ENCODE results near the gene SPANXN4. TPM values are rescaled to one million over a fixed set of nuclear protein-coding genes. Genes with fewer than 3 reads are reported as not detected.

SPANXN4 gene
- total and polyA plus RNA-seq, 2 of the 4 experiments (the other 2 are of a cell fraction) = not detected

DNA sequence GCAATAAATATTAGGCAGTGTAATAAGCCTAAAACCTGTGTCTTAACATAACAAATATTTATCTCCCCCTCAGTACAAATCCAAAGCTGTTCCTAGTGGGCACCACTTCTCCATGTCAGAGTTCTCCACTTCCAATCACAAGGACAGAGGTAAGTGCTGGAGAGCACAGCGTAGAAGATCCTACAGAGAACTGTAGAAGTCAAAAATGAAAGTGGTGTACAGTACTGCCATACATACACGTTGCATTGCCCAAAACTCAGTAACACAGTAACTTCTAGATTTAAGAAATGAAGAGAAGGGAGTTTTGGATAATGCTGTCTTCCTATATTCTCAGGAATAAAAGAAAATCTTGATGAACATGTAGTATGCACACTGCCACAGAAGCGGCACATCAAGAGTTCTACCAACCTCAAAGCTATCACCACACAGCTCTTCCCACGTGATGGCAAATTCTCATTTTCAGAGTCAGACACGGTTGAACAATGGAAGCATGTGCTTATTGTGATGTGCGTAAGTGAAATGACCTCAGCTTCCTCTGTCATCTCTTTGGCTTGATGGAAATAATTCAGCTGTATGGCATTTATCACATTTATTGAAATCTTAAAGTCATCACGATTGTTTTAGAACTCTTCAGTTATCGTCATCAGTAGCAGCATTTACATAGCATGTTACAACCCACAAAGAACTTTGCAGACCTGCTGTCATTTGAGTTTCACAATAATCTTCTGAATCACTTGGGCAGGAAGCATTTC is 27.1 kb upstream of the SPANXN4 start:
- no peak overlapping the region for H3K56ac ChIP-seq (ENCODE audit: extremely low read depth, insufficient read depth, low read length)
- no peaks in the 10 kb centered on the region for H3K79me1 ChIP-seq (ENCODE audit: low read depth in 1 of 2, low read length in 2 of 2)
- no peak overlapping the region for H3K23ac ChIP-seq (ENCODE audit: low read depth, low read length)
- TF ChIP-seq, protein P1, sequence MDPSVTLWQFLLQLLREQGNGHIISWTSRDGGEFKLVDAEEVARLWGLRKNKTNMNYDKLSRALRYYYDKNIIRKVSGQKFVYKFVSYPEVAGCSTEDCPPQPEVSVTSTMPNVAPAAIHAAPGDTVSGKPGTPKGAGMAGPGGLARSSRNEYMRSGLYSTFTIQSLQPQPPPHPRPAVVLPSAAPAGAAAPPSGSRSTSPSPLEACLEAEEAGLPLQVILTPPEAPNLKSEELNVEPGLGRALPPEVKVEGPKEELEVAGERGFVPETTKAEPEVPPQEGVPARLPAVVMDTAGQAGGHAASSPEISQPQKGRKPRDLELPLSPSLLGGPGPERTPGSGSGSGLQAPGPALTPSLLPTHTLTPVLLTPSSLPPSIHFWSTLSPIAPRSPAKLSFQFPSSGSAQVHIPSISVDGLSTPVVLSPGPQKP (IDR thresholded peaks at IDR 0.05; ENCODE audit: borderline replicate concordance, low read depth, low read length) = no peak
- TF ChIP-seq CEBPB (IDR thresholded peaks at IDR 0.05; ENCODE audit: low read depth, low read length) = no peak
- TF ChIP-seq, protein P2, sequence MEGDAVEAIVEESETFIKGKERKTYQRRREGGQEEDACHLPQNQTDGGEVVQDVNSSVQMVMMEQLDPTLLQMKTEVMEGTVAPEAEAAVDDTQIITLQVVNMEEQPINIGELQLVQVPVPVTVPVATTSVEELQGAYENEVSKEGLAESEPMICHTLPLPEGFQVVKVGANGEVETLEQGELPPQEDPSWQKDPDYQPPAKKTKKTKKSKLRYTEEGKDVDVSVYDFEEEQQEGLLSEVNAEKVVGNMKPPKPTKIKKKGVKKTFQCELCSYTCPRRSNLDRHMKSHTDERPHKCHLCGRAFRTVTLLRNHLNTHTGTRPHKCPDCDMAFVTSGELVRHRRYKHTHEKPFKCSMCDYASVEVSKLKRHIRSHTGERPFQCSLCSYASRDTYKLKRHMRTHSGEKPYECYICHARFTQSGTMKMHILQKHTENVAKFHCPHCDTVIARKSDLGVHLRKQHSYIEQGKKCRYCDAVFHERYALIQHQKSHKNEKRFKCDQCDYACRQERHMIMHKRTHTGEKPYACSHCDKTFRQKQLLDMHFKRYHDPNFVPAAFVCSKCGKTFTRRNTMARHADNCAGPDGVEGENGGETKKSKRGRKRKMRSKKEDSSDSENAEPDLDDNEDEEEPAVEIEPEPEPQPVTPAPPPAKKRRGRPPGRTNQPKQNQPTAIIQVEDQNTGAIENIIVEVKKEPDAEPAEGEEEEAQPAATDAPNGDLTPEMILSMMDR (conservative IDR thresholded peaks at IDR 0.05; ENCODE audit: low read depth, low read length) = no peak
- no peak for TF ChIP-seq RCOR1 (IDR thresholded peaks at IDR 0.05; ENCODE audit: insufficient replicate concordance, low read length)
- TF ChIP-seq NFE2L2 (IDR thresholded peaks at IDR 0.05; ENCODE audit: low read depth, low read length) = no peak
- TF ChIP-seq, protein P3, sequence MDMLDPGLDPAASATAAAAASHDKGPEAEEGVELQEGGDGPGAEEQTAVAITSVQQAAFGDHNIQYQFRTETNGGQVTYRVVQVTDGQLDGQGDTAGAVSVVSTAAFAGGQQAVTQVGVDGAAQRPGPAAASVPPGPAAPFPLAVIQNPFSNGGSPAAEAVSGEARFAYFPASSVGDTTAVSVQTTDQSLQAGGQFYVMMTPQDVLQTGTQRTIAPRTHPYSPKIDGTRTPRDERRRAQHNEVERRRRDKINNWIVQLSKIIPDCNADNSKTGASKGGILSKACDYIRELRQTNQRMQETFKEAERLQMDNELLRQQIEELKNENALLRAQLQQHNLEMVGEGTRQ (IDR thresholded peaks at IDR 0.05; ENCODE audit: low read depth, low read length) = no peak
- no peak overlapping the region for H3K27ac ChIP-seq (ENCODE audit: insufficient read depth, low read length)
- H3K9me1 ChIP-seq (ENCODE audit: insufficient read depth, low read length) = no peaks in the 10 kb centered on the region
- H2AFZ ChIP-seq (replicated peaks; ENCODE audit: low read length, poor library complexity) = no peak overlapping the region
- no peak overlapping the region for H4K91ac ChIP-seq (ENCODE audit: insufficient read depth, low read depth, low read length)
- H3K4ac ChIP-seq (ENCODE audit: low read depth, low read length) = no peak overlapping the region
- H2BK15ac ChIP-seq (ENCODE audit: low read depth, low read length) = no peak overlapping the region
- no peaks in the 10 kb centered on the region for H4K20me1 ChIP-seq (ENCODE audit: insufficient read depth, low read length)
- no peak overlapping the region for H2AK9ac ChIP-seq (replicated peaks; ENCODE audit: low read depth, low read length, poor library complexity)
- no peak for DNase-seq
- ATAC-seq (ENCODE audit: low read depth) = no peak
- H2AK5ac ChIP-seq (ENCODE audit: low read depth, low read length) = no peak overlapping the region
- no peaks in the 10 kb centered on the region for H3K9me3 ChIP-seq (ENCODE audit: control insufficient read depth, insufficient read depth, low read length)
- no peaks in the 10 kb centered on the region for H3K36me3 ChIP-seq (ENCODE audit: control insufficient read depth, insufficient read depth, low read length)
- H4K8ac ChIP-seq (ENCODE audit: low read depth in 2 of 2, low read length in 2 of 2) = no peak overlapping the region
- H3K18ac ChIP-seq (ENCODE audit: low read depth, low read length) = no peak overlapping the region
- H3K4me3 ChIP-seq (ENCODE audit: insufficient read depth, low read depth, low read length) = no peak overlapping the region
- no peak overlapping the region for H3K14ac ChIP-seq (replicated peaks; ENCODE audit: low read depth, low read length)
- intact Hi-C loops (cut with micrococcal nuclease) (no loop called here), dilution Hi-C loops (cut with HindIII; ENCODE audit: low sequenced_read_pairs, unreplicated experiment) (no loop called here), in situ Hi-C loops (cut with MboI; ENCODE audit: low sequenced_read_pairs) (no loop called here)
- no TSS peak for BruUV-seq (replicated peaks)
- H3K27me3 ChIP-seq (ENCODE audit: control insufficient read depth, insufficient read depth, low read length) = no peaks in the 10 kb centered on the region
- H4K5ac ChIP-seq (ENCODE audit: low read depth, low read length) = no peak overlapping the region
- ChIA-PET POLR2A (ENCODE audit: unreplicated experiment) (no interaction called here), CTCF (no interaction called here)
- H2BK120ac ChIP-seq (ENCODE audit: low read depth, low read length) = no peak overlapping the region
- no peak overlapping the region for H3K4me2 ChIP-seq (ENCODE audit: low read depth, low read length)
- H2BK5ac ChIP-seq (ENCODE audit: low read depth, low read length, poor library complexity, severe bottlenecking) = no peak overlapping the region
- H3K4me1 ChIP-seq (ENCODE audit: control insufficient read depth, insufficient read depth, low read length) = no peaks in the 10 kb centered on the region
- no CpG with 5 or more reads among the region's 8 CpGs for WGBS, 2 experiments (ENCODE audit: extremely low coverage in 2 of 2, insufficient read length in 1 of 2)
- no peak overlapping the region for H2BK20ac ChIP-seq (ENCODE audit: low read depth, low read length)
- no peak overlapping the region for H3K9ac ChIP-seq (ENCODE audit: low read depth, low read length)

All from IMR-90 (cell line).